Suprapubic skin (tissue), 4 donors: ENCODE results near the gene PDE4D. TPM values are rescaled to one million over a fixed set of nuclear protein-coding genes. Genes with fewer than 3 reads are reported as not detected.

Experiments
- DNase-seq, 2 donors: peaks; one replicate each; pipeline ENCODE4 v3.0.0-alpha.2; 2019; ENCODE audit warnings: low spot score in 2 of 2
- H3K27ac ChIP-seq: fragments of 200-600 bp; sonication (generic); one replicate; pipeline ENCODE4 v1.5.1; 2019
- H3K27me3 ChIP-seq: fragments of 200-600 bp; sonication (generic); one replicate; pipeline ENCODE4 v1.5.1; 2019
- H3K36me3 ChIP-seq: fragments of 200-600 bp; sonication (generic); one replicate; pipeline ENCODE4 v1.5.1; 2019
- H3K4me1 ChIP-seq: fragments of 200-600 bp; sonication (generic); one replicate; pipeline ENCODE4 v1.5.1; 2019
- H3K4me3 ChIP-seq: fragments of 200-600 bp; sonication (generic); one replicate; pipeline ENCODE4 v1.5.1; 2019; ENCODE audit warnings: mild to moderate bottlenecking
- H3K9me3 ChIP-seq: fragments of 200-600 bp; sonication (generic); one replicate; pipeline ENCODE4 v1.5.1; 2019
- EP300 ChIP-seq: sonication (generic); formaldehyde crosslinking; IDR thresholded peaks from one replicate; pipeline ENCODE4 v1.6.1; 2017; ENCODE audit warnings: antibody characterized with exemption
- POLR2A ChIP-seq, 2 donors: fragments of 450-650 bp; IDR thresholded peaks; one replicate each; pipeline ENCODE4 v1.6.1; 2017; ENCODE audit warnings: antibody characterized with exemption in 2 of 2, mild to moderate bottlenecking in 2 of 2, moderate library complexity in 2 of 2
- POLR2AphosphoS5 ChIP-seq, 3 donors: sonication (generic); formaldehyde crosslinking; IDR thresholded peaks; one replicate each; pipeline ENCODE4 v1.6.1; 2017; ENCODE audit warnings: antibody characterized with exemption in 3 of 3
- WGBS: methylation state at CpG from one replicate; pipeline ENCODE4 v1.1.5; 2018; 5-methylcytosine and 5-hydroxymethylcytosine counted together
- total RNA-seq, 4 donors: library from RNA; depleted of rRNA; stranded (reverse); fragments of >200 nt; gene quantifications; one replicate each; pipeline ENCODE4 v1.1.0, GENCODE V29; 2016
- TF ChIP-seq, protein P1 (sequence below), 2 donors: fragments of 200-600 bp in 1 of 2; fragments of 450-650 bp in 1 of 2; sonication (generic) in 1 of 2; IDR thresholded peaks; one replicate each; pipeline ENCODE4 v1.5.1; 2016 to 2019; ENCODE audit warnings: antibody characterized with exemption in 2 of 2, mild to moderate bottlenecking in 1 of 2, moderate library complexity in 1 of 2

Gene PDE4D
- total RNA-seq, 4 donors from 2014 or later: 26.8 to 57.2 (median 29.9) TPM

DNA sequence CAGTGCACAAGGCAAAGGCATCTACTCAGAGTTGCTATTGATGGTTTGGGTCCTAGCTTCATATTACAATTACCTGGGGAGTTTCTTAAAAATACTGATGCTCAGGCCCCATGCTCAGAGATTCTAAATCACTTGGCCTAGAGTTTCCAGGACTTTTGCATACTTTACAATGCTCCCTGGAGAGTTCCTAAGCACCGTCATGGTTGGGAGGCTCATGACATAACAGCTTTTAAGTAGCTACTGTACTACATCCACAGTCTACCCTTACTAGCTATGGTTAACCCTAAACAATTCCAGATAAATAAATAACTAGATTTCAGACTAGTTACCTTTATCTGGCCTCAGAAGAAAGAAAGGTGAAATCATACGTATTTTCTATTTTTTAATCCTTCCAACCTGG is 414.4 kb downstream of the PDE4D start:
- Histone ChIP-seq H3K36me3 (no peaks in the 10 kb centered on the region), H3K27ac (no peak overlapping the region), H3K4me1 (no peaks in the 10 kb centered on the region), H3K4me3 (no peak overlapping the region), H3K27me3 (no peaks in the 10 kb centered on the region), H3K9me3 (no peaks in the 10 kb centered on the region)
- no peak for TF ChIP-seq POLR2A (IDR thresholded peaks at IDR 0.05)
- TF ChIP-seq EP300: no peak
- no peak for TF ChIP-seq POLR2AphosphoS5 (IDR thresholded peaks at IDR 0.05)
- TF ChIP-seq, protein P1, sequence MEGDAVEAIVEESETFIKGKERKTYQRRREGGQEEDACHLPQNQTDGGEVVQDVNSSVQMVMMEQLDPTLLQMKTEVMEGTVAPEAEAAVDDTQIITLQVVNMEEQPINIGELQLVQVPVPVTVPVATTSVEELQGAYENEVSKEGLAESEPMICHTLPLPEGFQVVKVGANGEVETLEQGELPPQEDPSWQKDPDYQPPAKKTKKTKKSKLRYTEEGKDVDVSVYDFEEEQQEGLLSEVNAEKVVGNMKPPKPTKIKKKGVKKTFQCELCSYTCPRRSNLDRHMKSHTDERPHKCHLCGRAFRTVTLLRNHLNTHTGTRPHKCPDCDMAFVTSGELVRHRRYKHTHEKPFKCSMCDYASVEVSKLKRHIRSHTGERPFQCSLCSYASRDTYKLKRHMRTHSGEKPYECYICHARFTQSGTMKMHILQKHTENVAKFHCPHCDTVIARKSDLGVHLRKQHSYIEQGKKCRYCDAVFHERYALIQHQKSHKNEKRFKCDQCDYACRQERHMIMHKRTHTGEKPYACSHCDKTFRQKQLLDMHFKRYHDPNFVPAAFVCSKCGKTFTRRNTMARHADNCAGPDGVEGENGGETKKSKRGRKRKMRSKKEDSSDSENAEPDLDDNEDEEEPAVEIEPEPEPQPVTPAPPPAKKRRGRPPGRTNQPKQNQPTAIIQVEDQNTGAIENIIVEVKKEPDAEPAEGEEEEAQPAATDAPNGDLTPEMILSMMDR (IDR thresholded peaks at IDR 0.05): no peak
- 47% methylated on average over 2 of the region's 2 CpGs for WGBS
- no peak for DNase-seq

DNA sequence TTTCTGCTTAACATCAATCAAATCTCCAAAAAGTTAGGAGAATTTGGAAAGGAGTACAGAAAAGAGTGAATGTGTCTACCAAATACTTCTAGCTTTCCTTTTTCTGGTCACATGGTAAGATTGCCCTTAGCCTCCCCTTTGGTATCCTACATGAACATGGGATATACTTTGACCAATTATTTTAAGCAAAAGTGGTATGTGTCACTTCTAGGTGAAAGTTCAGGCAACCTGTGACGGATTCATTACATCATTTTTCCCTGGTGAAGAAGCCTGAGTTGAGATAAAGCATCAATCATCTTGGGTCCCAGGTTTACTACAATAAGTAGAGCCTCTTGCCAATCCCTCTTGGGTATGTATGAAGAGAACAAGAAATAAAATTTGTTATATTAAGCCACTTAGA is 419.2 kb downstream of the PDE4D start:
- Histone ChIP-seq H3K9me3 (no peaks in the 10 kb centered on the region), H3K27ac (no peak overlapping the region), H3K4me1 (no peaks in the 10 kb centered on the region), H3K27me3 (no peaks in the 10 kb centered on the region), H3K36me3 (no peaks in the 10 kb centered on the region), H3K4me3 (no peak overlapping the region)
- WGBS: 97% methylated on average over 1 of the region's 1 CpG
- no peak for DNase-seq
- no peak for TF ChIP-seq POLR2AphosphoS5 (IDR thresholded peaks at IDR 0.05)
- TF ChIP-seq POLR2A (IDR thresholded peaks at IDR 0.05): no peak
- TF ChIP-seq, protein P1 (IDR thresholded peaks at IDR 0.05): no peak
- no peak for TF ChIP-seq EP300

DNA sequence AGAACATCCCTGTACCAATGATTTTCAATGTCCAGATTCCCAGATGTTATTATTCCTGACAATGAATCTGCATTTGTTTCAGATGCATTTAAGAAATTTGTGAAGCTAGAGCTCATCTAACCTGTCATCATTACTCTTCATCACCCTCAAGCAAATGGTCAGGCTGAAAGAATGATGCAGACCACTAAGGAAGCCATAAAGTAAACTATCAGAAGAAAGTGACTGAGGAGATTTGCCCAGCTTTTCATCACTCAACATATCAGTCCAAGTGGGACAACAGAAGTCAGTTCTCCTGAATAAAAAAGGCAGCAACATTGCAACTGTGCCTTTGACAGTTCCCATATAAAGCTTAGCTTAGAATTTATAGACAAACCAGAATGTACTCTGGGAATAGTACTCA is 419.9 kb downstream of the PDE4D start:
- TF ChIP-seq, protein P1 (IDR thresholded peaks at IDR 0.05): no peak
- TF ChIP-seq POLR2A (IDR thresholded peaks at IDR 0.05): no peak
- TF ChIP-seq POLR2AphosphoS5 (IDR thresholded peaks at IDR 0.05): no peak
- TF ChIP-seq EP300: no peak
- Histone ChIP-seq H3K27ac (no peak overlapping the region), H3K9me3 (no peaks in the 10 kb centered on the region), H3K27me3 (no peaks in the 10 kb centered on the region), H3K4me3 (no peak overlapping the region), H3K36me3 (no peaks in the 10 kb centered on the region), H3K4me1 (no peaks in the 10 kb centered on the region)
- no peak for DNase-seq

DNA sequence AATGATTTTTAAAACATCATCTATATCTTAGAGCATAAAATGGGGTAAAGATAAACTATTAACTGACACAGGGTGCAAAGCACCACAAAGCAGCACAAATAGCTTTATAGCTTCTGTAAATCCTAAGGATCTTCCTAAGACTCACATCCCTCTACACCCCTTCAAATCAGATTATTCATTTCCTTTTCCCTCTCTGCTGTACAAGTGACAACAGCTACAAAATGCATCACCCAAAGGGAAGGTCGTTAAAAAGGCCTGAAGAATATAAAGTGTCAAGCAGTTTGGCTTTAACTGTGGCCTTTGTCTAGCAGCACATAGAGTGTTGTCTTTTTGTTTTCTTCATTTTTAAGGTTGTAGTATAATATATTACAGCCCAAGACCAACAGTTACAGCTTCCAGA is 422.1 kb downstream of the PDE4D start:
- Histone ChIP-seq H3K4me3 (no peak overlapping the region), H3K9me3 (no peaks in the 10 kb centered on the region), H3K36me3 (no peaks in the 10 kb centered on the region), H3K27me3 (no peaks in the 10 kb centered on the region), H3K4me1 (no peaks in the 10 kb centered on the region), H3K27ac (no peak overlapping the region)
- TF ChIP-seq POLR2AphosphoS5 (IDR thresholded peaks at IDR 0.05) (no peak), EP300 (no peak)
- WGBS: 32% methylated on average over 1 of the region's 1 CpG
- no peak for DNase-seq

DNA sequence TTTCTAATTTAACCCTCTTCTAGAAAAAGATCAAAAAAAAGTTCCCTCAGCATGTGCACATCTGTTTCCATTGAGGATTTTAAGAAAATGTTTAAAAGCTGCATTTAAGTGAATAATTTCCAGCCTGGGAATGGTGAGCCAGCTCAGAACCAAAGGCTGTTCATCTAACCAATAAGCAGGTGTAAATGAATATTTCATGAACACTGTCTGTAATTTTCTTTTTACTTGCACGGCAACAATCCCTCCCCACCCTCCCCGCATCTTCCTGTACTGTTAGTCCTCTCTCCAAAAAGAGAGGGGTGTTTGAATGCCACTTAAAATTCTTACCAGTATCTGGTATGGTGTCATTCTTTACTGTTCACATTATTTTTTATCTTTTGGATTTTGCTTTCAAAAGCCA is 425.6 kb downstream of the PDE4D start:
- TF ChIP-seq POLR2AphosphoS5 (IDR thresholded peaks at IDR 0.05) (no peak), EP300 (no peak)
- 93% methylated on average over 2 of the region's 2 CpGs for WGBS

DNA sequence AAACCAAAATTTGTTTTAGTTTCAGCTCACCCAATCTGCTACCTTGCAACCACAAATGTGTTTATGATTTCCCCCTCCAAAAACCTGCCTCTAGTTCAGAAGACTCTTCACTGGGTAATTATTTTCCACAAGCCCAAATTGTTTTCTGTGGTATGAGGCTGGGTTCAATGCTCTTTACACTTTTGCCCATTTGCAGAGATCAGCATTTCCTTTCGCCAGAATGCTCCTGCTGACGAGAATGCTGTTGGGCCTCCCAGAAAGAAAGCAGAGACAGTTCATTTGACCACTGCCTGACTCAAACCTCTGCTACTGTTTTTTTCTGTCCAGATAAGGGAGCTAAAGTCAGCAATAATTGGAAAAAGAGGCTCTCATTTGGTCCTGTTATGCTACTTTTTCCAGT is 427.3 kb downstream of the PDE4D start:
- DNase-seq: no peak

More for the DNA sequence above, 425.6 kb downstream of the PDE4D start:
- no peak overlapping the region for H3K4me3 ChIP-seq
- no peaks in the 10 kb centered on the region for H3K27me3 ChIP-seq
- no peaks in the 10 kb centered on the region for H3K9me3 ChIP-seq
- no peak for DNase-seq
- H3K36me3 ChIP-seq: no peaks in the 10 kb centered on the region
- H3K27ac ChIP-seq: no peak overlapping the region
- no peaks in the 10 kb centered on the region for H3K4me1 ChIP-seq

More for the DNA sequence above, 427.3 kb downstream of the PDE4D start:
- WGBS: 90% methylated on average over 2 of the region's 2 CpGs
- no peaks in the 10 kb centered on the region for H3K36me3 ChIP-seq
- no peaks in the 10 kb centered on the region for H3K4me1 ChIP-seq
- no peaks in the 10 kb centered on the region for H3K9me3 ChIP-seq
- H3K27me3 ChIP-seq: no peaks in the 10 kb centered on the region
- H3K4me3 ChIP-seq: no peak overlapping the region
- H3K27ac ChIP-seq: no peak overlapping the region
- no peak for TF ChIP-seq POLR2AphosphoS5 (IDR thresholded peaks at IDR 0.05)
- TF ChIP-seq EP300: no peak
- TF ChIP-seq, protein P1 (IDR thresholded peaks at IDR 0.05): no peak
- no peak for TF ChIP-seq POLR2A (IDR thresholded peaks at IDR 0.05)
